Measurements from ENCODE around the gene TTC21B.

The TTC21B gene

GRCh38 chr2:165953655-165954606 lies at the start of gene TTC21B:
TSS of gene TTC21B (minus strand) at chr2:165953776. CDS start at chr2:165953705, 71 bp downstream.
- 0 out of 2 replicates have a peak, but pooled peaks have one; percentile 30 for TF ChIP-seq EGR1 (IDR thresholded peaks at IDR 0.05)
- TF ChIP-seq, protein P1, sequence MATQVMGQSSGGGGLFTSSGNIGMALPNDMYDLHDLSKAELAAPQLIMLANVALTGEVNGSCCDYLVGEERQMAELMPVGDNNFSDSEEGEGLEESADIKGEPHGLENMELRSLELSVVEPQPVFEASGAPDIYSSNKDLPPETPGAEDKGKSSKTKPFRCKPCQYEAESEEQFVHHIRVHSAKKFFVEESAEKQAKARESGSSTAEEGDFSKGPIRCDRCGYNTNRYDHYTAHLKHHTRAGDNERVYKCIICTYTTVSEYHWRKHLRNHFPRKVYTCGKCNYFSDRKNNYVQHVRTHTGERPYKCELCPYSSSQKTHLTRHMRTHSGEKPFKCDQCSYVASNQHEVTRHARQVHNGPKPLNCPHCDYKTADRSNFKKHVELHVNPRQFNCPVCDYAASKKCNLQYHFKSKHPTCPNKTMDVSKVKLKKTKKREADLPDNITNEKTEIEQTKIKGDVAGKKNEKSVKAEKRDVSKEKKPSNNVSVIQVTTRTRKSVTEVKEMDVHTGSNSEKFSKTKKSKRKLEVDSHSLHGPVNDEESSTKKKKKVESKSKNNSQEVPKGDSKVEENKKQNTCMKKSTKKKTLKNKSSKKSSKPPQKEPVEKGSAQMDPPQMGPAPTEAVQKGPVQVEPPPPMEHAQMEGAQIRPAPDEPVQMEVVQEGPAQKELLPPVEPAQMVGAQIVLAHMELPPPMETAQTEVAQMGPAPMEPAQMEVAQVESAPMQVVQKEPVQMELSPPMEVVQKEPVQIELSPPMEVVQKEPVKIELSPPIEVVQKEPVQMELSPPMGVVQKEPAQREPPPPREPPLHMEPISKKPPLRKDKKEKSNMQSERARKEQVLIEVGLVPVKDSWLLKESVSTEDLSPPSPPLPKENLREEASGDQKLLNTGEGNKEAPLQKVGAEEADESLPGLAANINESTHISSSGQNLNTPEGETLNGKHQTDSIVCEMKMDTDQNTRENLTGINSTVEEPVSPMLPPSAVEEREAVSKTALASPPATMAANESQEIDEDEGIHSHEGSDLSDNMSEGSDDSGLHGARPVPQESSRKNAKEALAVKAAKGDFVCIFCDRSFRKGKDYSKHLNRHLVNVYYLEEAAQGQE (IDR thresholded peaks at IDR 0.05; ENCODE audit: low read depth) = no peak
- TF ChIP-seq TAF1 (IDR thresholded peaks at IDR 0.05; ENCODE audit: low read depth) = peak; percentile 94
- TF ChIP-seq CEBPB (IDR thresholded peaks at IDR 0.05) = no peak
- TF ChIP-seq EP300 (IDR thresholded peaks at IDR 0.05; ENCODE audit: borderline replicate concordance) = peak; percentile 64; the same call in 1 of the 2 replicates
- peak; percentile 53; the same call in 1 of the 2 replicates for TF ChIP-seq RAD21 (IDR thresholded peaks at IDR 0.05; ENCODE audit: low read depth)
- no peak for TF ChIP-seq NFIC (IDR thresholded peaks at IDR 0.05)
- 0 out of 2 replicates have a peak, but pooled peaks have one; percentile 16 for TF ChIP-seq TEAD4 (IDR thresholded peaks at IDR 0.05)
- peak; percentile 20; the same call in 1 of the 2 replicates for TF ChIP-seq CREB1 (IDR thresholded peaks at IDR 0.05; ENCODE audit: low read depth)
- peak; percentile 48 for TF ChIP-seq TCF12 (IDR thresholded peaks at IDR 0.05; ENCODE audit: low read depth)
- 0 out of 2 replicates have a peak, but pooled peaks have one; percentile 15 for TF ChIP-seq FOXM1 (IDR thresholded peaks at IDR 0.05; ENCODE audit: borderline replicate concordance, low read depth)
- TF ChIP-seq, protein P2, sequence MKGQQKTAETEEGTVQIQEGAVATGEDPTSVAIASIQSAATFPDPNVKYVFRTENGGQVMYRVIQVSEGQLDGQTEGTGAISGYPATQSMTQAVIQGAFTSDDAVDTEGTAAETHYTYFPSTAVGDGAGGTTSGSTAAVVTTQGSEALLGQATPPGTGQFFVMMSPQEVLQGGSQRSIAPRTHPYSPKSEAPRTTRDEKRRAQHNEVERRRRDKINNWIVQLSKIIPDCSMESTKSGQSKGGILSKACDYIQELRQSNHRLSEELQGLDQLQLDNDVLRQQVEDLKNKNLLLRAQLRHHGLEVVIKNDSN (IDR thresholded peaks at IDR 0.05) = peak; percentile 43; the same call in 1 of the 2 replicates
- TF ChIP-seq ZBTB7A (IDR thresholded peaks at IDR 0.05; ENCODE audit: low read depth) = no peak
- peak; percentile 44; the same call in 1 of the 2 replicates for TF ChIP-seq YY1 (IDR thresholded peaks at IDR 0.05; ENCODE audit: low read depth)
- TF ChIP-seq, protein P3, sequence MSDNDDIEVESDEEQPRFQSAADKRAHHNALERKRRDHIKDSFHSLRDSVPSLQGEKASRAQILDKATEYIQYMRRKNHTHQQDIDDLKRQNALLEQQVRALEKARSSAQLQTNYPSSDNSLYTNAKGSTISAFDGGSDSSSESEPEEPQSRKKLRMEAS (IDR thresholded peaks at IDR 0.05) = peak; percentile 97

DNA sequence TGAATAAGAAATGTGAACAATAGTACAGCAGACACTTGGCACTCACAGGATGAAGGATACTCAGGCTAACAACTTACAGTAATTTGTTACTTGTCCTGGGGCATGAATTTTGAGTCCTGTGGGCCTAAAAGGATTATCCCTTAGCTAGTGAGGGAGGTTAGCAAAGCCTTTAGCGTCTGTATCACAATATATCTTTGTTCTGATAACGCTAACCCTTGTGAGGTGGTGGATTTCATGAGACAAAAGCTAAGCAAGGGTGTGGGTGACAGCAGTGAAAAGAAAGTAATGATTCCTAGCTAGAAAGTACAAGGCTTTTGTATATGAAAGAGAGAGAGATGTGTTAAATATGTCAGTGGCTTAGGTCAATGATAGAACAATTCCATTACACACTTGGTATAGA lies 46.8 kb upstream of the TTC21B start:
- no peak for TF ChIP-seq TEAD4 (IDR thresholded peaks at IDR 0.05)

GRCh38 chr2:165990846-165991245 lies 37.3 kb upstream of the TTC21B start:
- TF ChIP-seq EP300 (IDR thresholded peaks at IDR 0.05; ENCODE audit: borderline replicate concordance) (no peak), YY1 (IDR thresholded peaks at IDR 0.05; ENCODE audit: low read depth) (no peak), NFIC (IDR thresholded peaks at IDR 0.05) (no peak), CEBPB (IDR thresholded peaks at IDR 0.05) (no peak), TEAD4 (IDR thresholded peaks at IDR 0.05) (no peak), TCF12 (IDR thresholded peaks at IDR 0.05; ENCODE audit: low read depth) (no peak), ZBTB7A (IDR thresholded peaks at IDR 0.05; ENCODE audit: low read depth) (no peak), RAD21 (IDR thresholded peaks at IDR 0.05; ENCODE audit: low read depth) (no peak), CREB1 (IDR thresholded peaks at IDR 0.05; ENCODE audit: low read depth) (no peak)
- TF ChIP-seq, protein P3 (IDR thresholded peaks at IDR 0.05) = no peak
- TF ChIP-seq, protein P2 (IDR thresholded peaks at IDR 0.05) = no peak
- TF ChIP-seq, protein P1 (IDR thresholded peaks at IDR 0.05; ENCODE audit: low read depth) = no peak

DNA sequence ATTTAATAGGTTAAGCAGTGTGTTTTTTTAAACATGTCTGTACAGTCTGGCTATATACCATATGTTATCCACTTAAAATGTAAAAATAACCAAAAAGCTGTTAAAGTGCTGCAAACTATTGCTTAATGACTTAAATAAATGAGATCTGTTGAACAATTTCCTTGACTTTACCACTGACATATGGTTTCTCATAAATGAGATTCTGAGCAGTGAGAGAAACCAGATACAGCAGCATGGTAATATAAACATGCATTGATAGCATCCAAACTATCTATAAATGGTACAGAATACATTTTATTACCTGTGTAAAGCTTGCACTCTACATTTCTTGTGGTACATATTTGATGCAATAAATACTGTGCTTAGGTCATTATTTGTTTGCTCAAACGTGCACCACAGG lies 36.3 kb upstream of the TTC21B start:
- TF ChIP-seq FOXM1 (IDR thresholded peaks at IDR 0.05; ENCODE audit: borderline replicate concordance, low read depth) = no peak
- no peak for TF ChIP-seq TCF12 (IDR thresholded peaks at IDR 0.05; ENCODE audit: low read depth)
- TF ChIP-seq CREB1 (IDR thresholded peaks at IDR 0.05; ENCODE audit: low read depth) = no peak
- no peak for TF ChIP-seq TEAD4 (IDR thresholded peaks at IDR 0.05)
- TF ChIP-seq YY1 (IDR thresholded peaks at IDR 0.05; ENCODE audit: low read depth) = no peak
- no peak for TF ChIP-seq RAD21 (IDR thresholded peaks at IDR 0.05; ENCODE audit: low read depth)

- TF ChIP-seq NFIC (IDR thresholded peaks at IDR 0.05) (no peak), CREB1 (IDR thresholded peaks at IDR 0.05; ENCODE audit: low read depth) (no peak), TEAD4 (IDR thresholded peaks at IDR 0.05) (no peak), YY1 (IDR thresholded peaks at IDR 0.05; ENCODE audit: low read depth) (no peak), RAD21 (IDR thresholded peaks at IDR 0.05; ENCODE audit: low read depth) (no peak), ZBTB7A (IDR thresholded peaks at IDR 0.05; ENCODE audit: low read depth) (no peak), EGR1 (IDR thresholded peaks at IDR 0.05) (no peak), TCF12 (IDR thresholded peaks at IDR 0.05; ENCODE audit: low read depth) (no peak), EP300 (IDR thresholded peaks at IDR 0.05; ENCODE audit: borderline replicate concordance) (no peak), FOXM1 (IDR thresholded peaks at IDR 0.05; ENCODE audit: borderline replicate concordance, low read depth) (no peak), CEBPB (IDR thresholded peaks at IDR 0.05) (no peak), TAF1 (IDR thresholded peaks at IDR 0.05; ENCODE audit: low read depth) (no peak)
- TF ChIP-seq, protein P2 (IDR thresholded peaks at IDR 0.05) = no peak
- TF ChIP-seq, protein P1 (IDR thresholded peaks at IDR 0.05; ENCODE audit: low read depth) = no peak
- TF ChIP-seq, protein P3 (IDR thresholded peaks at IDR 0.05) = no peak
Observed at GRCh38 chr2:165985120-165985519, 31.5 kb upstream of the TTC21B start.
